Activated CD4-positive, alpha-beta T cell treated with anti-CD3 and anti-CD28 coated beads, Interleukin-2, amount 50 U/mL, for 24 hours (primary cell): ENCODE results near the gene MBD1.
"Not testable (repeated sequence)": the region's sequence is repeated elsewhere in the genome, so short reads cannot be mapped to it uniquely, and the experiment has no call there.

Experiments used
- DNase-seq, 2 donors: peaks; one replicate each; pipeline ENCODE4 v3.0.0-alpha.2; 2020; ENCODE audit warnings: low read depth in 1 of 2, low spot score in 1 of 2

The MBD1 gene

GRCh38 chr18:50274044-50274442, 7.3 kb downstream of the MBD1 start:
- no peak for DNase-seq

GRCh38 chr18:50273203-50274043, 7.9 kb downstream of the MBD1 start:
- no peak for DNase-seq

- DNase-seq, result no peak
Observed at GRCh38 chr18:50272568-50272967, 8.8 kb downstream of the MBD1 start.

- DNase-seq, result peak; percentile 53 to 67
Observed at GRCh38 chr18:50268022-50268747, 13.1 kb downstream of the MBD1 start.

GRCh38 chr18:50266248-50266704, 15.0 kb downstream of the MBD1 start, which contains the start of gene CFAP53:
CFAP53 (minus strand) TSS chr18:50266495; CDS start chr18:50266404, 91 bp downstream.
- DNase-seq, result peak; percentile 63 to 79

- no peak for DNase-seq
Observed at GRCh38 chr18:50262977-50263376, 18.3 kb downstream of the MBD1 start.

GRCh38 chr18:50250935-50251334, 30.4 kb downstream of the MBD1 start:
- DNase-seq, result no peak

GRCh38 chr18:50249576-50249975, 31.7 kb downstream of the MBD1 start:
- DNase-seq, result no peak

- no peak for DNase-seq
Observed at GRCh38 chr18:50247561-50247960, 33.8 kb downstream of the MBD1 start.

- not testable (repeated sequence) for DNase-seq
Observed at GRCh38 chr18:50241768-50242167, 39.6 kb downstream of the MBD1 start.

GRCh38 chr18:50240080-50240563, 41.2 kb downstream of the MBD1 start:
- DNase-seq, result no peak

GRCh38 chr18:50232419-50232818, 48.9 kb downstream of the MBD1 start:
- DNase-seq, result no peak

GRCh38 chr18:50231621-50232020, 49.7 kb downstream of the MBD1 start:
- no peak for DNase-seq

- DNase-seq, result not testable (repeated sequence)
Observed at GRCh38 chr18:50220249-50220648, 61.1 kb downstream of the MBD1 start.
